Measurements from ENCODE around the gene FGD4.

Gene FGD4

DNA sequence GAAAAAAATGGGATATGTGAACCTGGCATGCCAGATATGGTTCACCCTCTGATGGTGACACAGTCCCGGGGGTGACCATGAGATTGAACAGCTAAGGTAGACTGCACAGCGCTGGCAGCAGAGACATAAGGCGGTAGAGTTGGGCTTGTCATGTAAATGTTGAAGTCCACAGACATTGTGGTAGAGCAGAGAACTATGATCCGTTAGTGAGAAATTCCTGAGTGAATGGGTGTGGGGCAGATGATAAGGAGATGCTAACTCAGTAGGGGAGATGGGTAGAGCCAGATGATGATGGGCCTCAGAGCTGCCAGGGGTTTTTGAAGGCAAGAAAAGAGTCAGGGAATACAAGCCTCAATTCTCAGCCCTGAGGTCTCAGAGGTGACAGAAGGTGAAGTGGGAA, 228.6 kb downstream of the FGD4 start:
- H3K27ac ChIP-seq = no peak overlapping the region
- TF ChIP-seq, protein P1, sequence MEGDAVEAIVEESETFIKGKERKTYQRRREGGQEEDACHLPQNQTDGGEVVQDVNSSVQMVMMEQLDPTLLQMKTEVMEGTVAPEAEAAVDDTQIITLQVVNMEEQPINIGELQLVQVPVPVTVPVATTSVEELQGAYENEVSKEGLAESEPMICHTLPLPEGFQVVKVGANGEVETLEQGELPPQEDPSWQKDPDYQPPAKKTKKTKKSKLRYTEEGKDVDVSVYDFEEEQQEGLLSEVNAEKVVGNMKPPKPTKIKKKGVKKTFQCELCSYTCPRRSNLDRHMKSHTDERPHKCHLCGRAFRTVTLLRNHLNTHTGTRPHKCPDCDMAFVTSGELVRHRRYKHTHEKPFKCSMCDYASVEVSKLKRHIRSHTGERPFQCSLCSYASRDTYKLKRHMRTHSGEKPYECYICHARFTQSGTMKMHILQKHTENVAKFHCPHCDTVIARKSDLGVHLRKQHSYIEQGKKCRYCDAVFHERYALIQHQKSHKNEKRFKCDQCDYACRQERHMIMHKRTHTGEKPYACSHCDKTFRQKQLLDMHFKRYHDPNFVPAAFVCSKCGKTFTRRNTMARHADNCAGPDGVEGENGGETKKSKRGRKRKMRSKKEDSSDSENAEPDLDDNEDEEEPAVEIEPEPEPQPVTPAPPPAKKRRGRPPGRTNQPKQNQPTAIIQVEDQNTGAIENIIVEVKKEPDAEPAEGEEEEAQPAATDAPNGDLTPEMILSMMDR (IDR thresholded peaks at IDR 0.05) = no peak
- no peak for TF ChIP-seq ZFX (IDR thresholded peaks at IDR 0.05; ENCODE audit: borderline replicate concordance)

DNA sequence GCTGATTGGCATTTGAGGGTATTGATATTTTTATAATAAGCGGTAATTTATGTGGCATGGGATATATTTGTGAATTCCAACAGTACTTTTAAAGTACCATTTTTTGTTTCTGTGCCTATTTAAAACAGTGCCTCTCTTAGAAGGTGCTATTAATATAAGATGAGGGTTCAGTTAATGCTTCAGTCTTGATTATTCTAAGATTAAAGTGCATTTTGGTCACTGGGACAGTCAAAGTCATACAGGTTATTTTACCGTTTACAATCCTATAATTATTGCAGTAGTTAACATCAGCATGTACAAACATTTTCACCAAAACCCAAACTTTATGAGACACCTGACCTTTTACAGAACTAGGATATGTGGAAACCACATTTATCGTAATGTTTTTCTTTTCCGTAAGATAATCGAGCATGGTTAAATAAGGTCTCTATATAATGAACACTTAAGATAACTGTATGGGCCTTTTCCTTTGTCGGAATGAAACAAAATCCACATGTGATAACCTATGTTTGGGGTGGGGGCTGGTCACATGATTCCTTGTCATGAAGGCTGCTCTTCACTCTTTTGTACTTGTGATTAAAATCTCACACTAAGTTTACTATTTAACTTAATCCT, 242.0 kb downstream of the FGD4 start:
- H3K27ac ChIP-seq = no peak overlapping the region
- TF ChIP-seq ZFX (IDR thresholded peaks at IDR 0.05; ENCODE audit: borderline replicate concordance) = no peak
- TF ChIP-seq, protein P1 (IDR thresholded peaks at IDR 0.05) = no peak

DNA sequence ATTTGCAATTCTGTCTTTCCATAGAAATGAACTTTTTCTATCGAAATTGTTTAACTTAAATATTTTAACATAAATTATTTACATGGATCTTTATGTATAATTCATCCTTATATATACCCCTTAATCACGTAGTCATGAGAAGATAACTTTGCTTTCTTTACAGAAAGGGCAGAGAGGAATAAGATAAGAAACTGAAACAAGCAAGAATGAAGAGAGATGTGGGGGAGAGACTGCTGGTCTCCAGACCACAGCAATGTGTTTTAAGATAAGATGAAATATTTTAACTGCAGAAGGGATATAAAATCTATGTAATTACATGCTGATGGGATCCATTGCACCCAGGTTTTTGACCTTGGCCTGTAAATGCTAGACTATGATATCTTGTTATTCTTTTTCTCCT, 245.1 kb downstream of the FGD4 start:
- no peak for TF ChIP-seq ZFX (IDR thresholded peaks at IDR 0.05; ENCODE audit: borderline replicate concordance)
- TF ChIP-seq, protein P1 (IDR thresholded peaks at IDR 0.05) = no peak
- no peak overlapping the region for H3K27ac ChIP-seq

DNA sequence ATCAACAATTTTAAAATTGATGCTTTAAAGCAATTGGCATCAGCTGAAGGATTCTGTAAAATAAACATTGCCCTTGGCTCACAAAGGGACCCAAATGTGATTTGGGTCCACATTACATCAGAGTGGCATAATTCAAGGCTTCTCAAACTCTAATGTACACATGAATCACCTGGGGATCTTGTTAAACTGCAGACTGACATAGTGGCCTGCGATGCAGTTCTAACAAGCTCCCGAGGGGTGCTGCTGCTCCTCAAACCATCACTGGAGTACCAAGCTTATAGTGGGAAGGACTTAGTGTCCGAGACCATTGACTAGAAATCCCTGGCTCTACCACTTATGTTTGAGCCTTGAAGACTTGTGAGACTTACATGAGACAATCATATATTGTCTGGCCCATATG, 247.9 kb downstream of the FGD4 start:
- TF ChIP-seq, protein P1 (IDR thresholded peaks at IDR 0.05) = no peak
- TF ChIP-seq ZFX (IDR thresholded peaks at IDR 0.05; ENCODE audit: borderline replicate concordance) = no peak

DNA sequence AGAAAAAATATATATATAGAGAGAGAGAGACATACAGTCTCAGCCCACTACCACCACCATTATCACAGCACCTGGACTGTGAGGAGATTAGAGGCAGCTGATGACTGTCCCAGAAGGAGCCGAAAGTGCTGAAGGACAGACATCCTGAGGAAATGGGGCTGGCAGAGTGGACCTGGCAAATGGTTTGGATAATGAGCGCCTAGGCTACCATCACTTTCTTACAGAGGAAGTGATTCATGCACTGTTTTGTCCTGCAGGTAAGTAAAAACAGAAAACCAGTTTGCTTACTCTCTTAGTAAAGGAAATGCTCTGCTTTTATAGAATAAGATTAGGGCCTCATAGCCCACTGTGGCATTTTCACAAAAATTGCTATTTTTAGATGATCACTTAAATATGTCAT, 251.2 kb downstream of the FGD4 start:
- no peak for TF ChIP-seq ZFX (IDR thresholded peaks at IDR 0.05; ENCODE audit: borderline replicate concordance)
- TF ChIP-seq, protein P1 (IDR thresholded peaks at IDR 0.05) = no peak

More for the DNA sequence above, 247.9 kb downstream of the FGD4 start:
- no peak overlapping the region for H3K27ac ChIP-seq

DNA sequence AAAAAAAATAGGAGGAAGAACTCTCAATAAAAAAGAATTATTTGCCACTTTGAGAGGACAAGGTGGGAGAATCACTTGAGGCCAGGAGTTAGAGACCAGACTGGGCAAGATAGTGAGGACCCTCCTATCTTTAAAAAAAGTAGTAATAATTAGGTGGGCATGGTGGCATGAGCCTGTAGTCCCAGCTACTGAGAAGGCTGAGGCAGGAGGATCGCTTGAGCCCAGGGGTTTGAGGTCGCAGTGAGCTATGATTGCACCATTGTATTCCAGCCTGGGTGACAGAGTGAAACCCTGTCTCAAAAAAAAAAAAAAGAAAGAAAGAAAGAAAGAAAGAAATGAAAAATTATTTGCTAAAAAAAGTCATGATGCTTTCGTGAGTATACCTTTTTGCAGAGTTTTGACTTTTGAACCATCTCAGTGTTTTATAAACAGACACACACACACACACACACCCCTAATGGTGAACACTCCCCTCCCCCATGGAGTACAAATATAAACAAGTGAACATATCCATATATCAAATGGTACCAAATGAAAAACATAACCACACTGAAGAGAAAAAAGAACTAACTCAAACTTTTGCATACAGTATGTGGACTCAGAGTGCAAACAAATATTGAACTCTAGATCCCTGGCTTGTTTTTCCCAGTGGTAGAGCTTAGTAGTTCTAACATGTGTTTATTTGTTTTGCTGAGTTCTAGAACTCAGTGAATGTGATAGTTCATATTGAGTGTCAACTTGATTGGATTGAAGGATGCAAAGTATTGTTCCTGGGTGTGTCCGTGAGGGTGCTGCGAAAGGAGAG, 252.0 kb downstream of the FGD4 start:
- TF ChIP-seq, protein P1 (IDR thresholded peaks at IDR 0.05) = no peak
- TF ChIP-seq ZFX (IDR thresholded peaks at IDR 0.05; ENCODE audit: borderline replicate concordance) = no peak
- H3K27ac ChIP-seq = no peak overlapping the region

More for the DNA sequence above, 251.2 kb downstream of the FGD4 start:
- H3K27ac ChIP-seq = no peak overlapping the region

DNA sequence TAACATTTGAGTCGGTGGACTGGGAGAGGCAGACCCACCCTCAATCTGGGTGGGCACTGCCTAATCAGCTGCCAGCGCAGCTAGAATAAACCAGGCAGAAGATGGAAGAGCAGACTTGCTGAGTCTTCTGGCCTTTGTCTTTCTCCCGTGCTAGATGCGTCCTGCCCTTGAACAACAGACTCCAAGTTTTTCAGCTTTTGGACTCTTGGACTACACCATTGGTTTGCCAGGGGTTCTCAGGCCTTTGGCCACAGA, 252.5 kb downstream of the FGD4 start:
- TF ChIP-seq, protein P1 (IDR thresholded peaks at IDR 0.05) = no peak
- no peak for TF ChIP-seq ZFX (IDR thresholded peaks at IDR 0.05; ENCODE audit: borderline replicate concordance)
- H3K27ac ChIP-seq = no peak overlapping the region

Data from 22Rv1 (cell line).